T-cell (primary cell): ENCODE results near the gene KDM1A. TPM values are rescaled to one million over a fixed set of nuclear protein-coding genes. Genes with fewer than 3 reads are reported as not detected.

Experiments
- total RNA-seq, 35 experiments: library from RNA in 6 of 35; stranded (reverse) in 6 of 35; fragments of 120-200 nt in 1 of 35; gene quantifications; one replicate each; pipeline versions ENCODE4 v1.2.1 to v1.2.4 and lab custom pipeline; 2013 to 2026

Gene KDM1A
- total RNA-seq, 5 donors from 2014 or later (not counting 1 experiment from before 2014, with no cell fraction given) = 40.8 to 49.3 (median 45.9) TPM

Other genes starting within 250 kb of the KDM1A start
- not detected for gene LACTBL1, start 46.6 kb upstream of the KDM1A start, total RNA-seq
- gene TEX46, start 3.6 kb upstream of the KDM1A start, total RNA-seq = under 1 TPM in 2 of 5 donors, not detected in 3; 0.61 to 0.79 TPM
- gene LUZP1, start 149.4 kb downstream of the KDM1A start, total RNA-seq = 10 to 100 TPM; 18.8 to 24.8 (median 19.7) TPM
- gene HTR1D, start 198.0 kb downstream of the KDM1A start, total RNA-seq = not detected